Measurements from ENCODE around the gene PPM1D.
A peak's percentile ranks its signal among the peaks of the same experiment; 100 is the strongest.
"Not testable (repeated sequence)": the region's sequence is repeated elsewhere in the genome, so short reads cannot be mapped to it uniquely, and the experiment has no call there.

Gene PPM1D

DNA sequence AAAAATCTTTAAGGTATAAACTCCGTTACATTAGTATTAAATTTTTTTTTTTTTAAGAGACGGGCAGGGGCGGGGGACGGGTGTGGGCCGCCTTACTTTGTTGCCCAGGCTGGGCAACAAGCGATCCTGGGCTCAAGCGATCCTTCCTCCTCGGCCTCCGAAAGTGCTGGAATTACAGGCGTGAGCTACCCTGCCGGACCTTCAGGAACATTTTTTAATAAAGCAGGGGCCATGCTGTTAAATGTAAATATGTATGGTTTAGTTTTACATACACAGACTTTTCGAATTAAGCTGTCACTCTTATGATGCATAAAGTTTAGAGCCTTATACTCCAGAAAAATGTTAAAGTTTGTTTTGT, 2.4 kb downstream of the PPM1D start:
- TF ChIP-seq, protein P1, sequence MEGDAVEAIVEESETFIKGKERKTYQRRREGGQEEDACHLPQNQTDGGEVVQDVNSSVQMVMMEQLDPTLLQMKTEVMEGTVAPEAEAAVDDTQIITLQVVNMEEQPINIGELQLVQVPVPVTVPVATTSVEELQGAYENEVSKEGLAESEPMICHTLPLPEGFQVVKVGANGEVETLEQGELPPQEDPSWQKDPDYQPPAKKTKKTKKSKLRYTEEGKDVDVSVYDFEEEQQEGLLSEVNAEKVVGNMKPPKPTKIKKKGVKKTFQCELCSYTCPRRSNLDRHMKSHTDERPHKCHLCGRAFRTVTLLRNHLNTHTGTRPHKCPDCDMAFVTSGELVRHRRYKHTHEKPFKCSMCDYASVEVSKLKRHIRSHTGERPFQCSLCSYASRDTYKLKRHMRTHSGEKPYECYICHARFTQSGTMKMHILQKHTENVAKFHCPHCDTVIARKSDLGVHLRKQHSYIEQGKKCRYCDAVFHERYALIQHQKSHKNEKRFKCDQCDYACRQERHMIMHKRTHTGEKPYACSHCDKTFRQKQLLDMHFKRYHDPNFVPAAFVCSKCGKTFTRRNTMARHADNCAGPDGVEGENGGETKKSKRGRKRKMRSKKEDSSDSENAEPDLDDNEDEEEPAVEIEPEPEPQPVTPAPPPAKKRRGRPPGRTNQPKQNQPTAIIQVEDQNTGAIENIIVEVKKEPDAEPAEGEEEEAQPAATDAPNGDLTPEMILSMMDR (IDR thresholded peaks at IDR 0.05; ENCODE audit: insufficient read depth, low read depth, low read length, missing control alignments): no peak
- H3K4me3 ChIP-seq (ENCODE audit: low read length): peak overlapping the region; percentile 86
- DNase-seq (ENCODE audit: low read depth): no peak

DNA sequence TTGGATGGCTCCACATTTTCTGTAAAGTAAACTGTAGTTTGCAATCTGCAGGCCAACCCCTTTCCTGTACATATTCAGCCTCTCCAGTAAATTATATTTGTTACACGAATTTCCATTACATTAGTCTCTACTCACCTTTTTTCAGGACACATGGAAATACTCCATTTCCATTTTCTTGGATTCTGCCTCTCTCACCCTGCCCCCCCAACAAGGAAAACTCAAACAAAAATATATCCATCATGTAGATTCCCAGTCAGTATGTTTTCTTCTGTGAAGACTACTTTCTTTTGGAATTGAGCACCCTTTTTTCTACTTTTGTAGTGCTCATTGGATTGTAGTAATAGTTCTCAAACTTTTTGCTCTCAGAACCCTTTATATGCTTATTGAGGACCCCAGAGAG, 2.9 kb downstream of the PPM1D start:
- DNase-seq (ENCODE audit: low read depth): no peak
- peak overlapping the region; percentile 86 for H3K4me3 ChIP-seq (ENCODE audit: low read length)
- TF ChIP-seq, protein P1 (IDR thresholded peaks at IDR 0.05; ENCODE audit: insufficient read depth, low read depth, low read length, missing control alignments): no peak

DNA sequence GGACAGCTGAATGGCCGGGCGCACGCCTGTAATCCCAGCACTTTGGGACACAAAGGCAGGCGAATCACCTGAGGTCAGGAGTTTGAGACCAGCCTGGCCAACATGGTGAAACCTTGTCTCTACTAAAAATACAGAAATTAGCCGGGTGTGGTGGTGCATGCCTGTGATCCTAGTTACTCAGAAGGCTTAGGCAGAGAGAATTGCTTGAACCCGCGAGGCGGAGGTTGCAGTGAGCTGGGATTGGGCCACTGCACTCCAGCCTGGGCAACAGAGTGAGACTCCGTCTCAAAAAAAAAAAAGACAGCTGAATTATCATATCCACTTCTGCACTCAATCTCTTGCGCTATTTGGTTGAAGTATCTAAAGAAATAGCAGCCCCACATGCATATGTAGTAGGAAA, 3.5 kb downstream of the PPM1D start:
- not testable (repeated sequence) for DNase-seq (ENCODE audit: low read depth); H3K4me3 ChIP-seq (ENCODE audit: low read length)

DNA sequence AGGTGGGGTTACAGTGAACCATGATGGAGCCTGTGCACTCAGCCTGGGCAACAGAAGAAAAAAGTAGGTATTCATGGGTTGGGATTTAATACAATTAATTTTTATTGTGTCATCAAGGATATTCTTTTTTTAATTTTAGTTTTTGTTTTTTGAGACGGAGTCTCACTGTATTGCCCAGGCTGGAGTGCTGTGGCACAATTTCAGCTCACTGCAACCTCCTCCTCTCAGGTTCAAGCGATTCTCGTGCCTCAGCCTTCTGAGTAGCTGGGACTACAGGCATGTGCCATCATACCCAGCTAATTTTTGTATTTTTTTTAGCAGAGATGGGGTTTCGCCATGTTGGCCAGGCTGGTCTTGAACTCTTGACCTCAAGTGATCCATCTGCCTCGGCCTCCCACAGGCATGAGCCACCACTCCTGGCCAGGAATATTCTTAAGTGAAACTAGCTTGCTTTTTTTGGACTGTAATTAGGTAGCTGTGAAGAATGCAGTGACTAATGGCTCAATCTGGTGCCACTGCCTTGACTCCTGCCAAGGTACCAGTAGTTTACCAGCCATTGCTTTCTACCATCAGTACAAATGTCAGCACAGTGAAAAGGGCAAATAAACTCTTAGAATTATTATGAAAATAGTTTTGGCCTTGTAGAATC, 4.8 kb downstream of the PPM1D start:
- peak; percentile 75 for DNase-seq (ENCODE audit: low read depth)
- TF ChIP-seq, protein P1 (IDR thresholded peaks at IDR 0.05; ENCODE audit: insufficient read depth, low read depth, low read length, missing control alignments): no peak
- H3K4me3 ChIP-seq (ENCODE audit: low read length): no peak overlapping the region

DNA sequence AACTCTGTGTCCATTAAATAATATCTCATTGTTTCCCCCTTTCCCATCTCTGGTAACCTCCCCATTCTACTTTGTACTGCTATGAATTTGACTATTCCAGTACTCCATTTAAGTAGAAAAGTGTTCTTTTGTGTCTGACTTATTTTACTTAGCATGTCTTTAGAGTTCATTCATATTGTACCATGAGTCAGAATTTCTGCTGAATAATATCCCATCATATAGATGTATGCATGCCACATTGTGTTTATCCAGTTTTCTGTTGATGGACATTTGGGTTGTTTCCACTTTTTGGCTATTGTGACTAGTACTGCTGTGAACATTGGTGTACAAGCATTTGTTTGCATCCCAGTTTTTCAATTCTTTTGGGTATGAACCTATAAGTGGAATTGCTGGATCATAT, 6.0 kb downstream of the PPM1D start:
- no peak overlapping the region for H3K4me3 ChIP-seq (ENCODE audit: low read length)
- no peak for DNase-seq (ENCODE audit: low read depth)
- TF ChIP-seq, protein P1 (IDR thresholded peaks at IDR 0.05; ENCODE audit: insufficient read depth, low read depth, low read length, missing control alignments): no peak

DNA sequence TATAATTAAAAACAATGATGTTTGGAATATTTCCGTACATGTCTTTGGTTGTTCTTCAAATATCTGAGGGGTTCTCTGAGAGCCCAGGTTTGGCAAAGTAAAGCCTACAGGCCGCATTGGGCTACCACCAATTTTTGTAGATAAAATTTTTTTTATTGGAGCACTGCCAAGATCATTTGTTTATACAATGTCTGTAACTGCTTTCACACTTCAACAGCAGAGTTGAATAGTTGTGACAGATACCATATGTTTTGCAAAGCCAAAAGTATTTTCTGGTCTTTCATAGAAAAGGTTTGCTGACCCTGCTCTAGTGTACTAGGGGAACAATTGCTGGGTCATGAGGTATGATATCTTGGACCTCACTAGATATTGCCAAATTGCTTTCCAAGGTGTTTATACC, 10.5 kb downstream of the PPM1D start:
- no peak overlapping the region for H3K4me3 ChIP-seq (ENCODE audit: low read length)
- TF ChIP-seq, protein P1 (IDR thresholded peaks at IDR 0.05; ENCODE audit: insufficient read depth, low read depth, low read length, missing control alignments): no peak
- no peak for DNase-seq (ENCODE audit: low read depth)

DNA sequence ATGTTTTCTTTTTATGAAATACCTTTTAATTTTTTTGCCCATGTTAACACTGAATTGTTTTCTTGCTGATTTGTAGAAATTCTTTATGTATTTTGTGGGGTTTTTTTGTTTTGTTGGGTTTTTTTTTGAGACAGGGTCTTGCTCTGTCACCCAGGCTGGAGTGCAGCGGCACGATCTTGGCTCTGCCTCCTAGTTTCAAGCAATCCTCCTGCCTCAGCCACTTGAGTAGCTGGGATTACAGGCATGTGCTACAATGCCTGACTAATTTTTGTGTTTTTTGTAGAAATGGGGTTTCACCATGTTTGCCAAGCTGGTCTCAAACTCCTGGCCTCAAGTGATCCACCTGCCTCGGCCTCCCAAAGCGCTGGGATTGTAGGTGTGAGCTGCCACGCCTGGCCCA, 11.3 kb downstream of the PPM1D start:
- not testable (repeated sequence) for H3K4me3 ChIP-seq (ENCODE audit: low read length); DNase-seq (ENCODE audit: low read depth)

DNA sequence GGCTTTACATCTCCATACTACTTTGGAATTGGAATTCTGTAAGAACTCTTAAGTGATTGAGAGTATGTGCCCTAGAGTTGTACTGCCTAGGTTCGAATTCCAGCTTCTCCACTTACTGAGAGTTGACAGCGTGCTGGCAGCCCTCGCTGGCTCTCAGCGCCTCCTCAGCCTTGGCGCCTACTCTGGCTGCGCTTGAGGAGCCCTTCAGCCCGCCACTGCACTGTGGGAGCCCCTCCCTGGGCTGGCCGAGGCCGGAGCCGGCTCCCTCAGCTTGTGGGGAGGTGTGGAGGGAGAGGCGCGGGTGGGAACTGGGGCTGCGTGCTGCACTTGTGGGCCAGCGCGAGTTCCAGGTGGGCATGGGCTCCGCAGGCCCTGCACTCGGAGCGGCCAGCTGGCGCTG, 13.3 kb downstream of the PPM1D start:
- TF ChIP-seq, protein P1 (IDR thresholded peaks at IDR 0.05; ENCODE audit: insufficient read depth, low read depth, low read length, missing control alignments): no peak
- DNase-seq (ENCODE audit: low read depth): no peak
- no peak overlapping the region for H3K4me3 ChIP-seq (ENCODE audit: low read length)

DNA sequence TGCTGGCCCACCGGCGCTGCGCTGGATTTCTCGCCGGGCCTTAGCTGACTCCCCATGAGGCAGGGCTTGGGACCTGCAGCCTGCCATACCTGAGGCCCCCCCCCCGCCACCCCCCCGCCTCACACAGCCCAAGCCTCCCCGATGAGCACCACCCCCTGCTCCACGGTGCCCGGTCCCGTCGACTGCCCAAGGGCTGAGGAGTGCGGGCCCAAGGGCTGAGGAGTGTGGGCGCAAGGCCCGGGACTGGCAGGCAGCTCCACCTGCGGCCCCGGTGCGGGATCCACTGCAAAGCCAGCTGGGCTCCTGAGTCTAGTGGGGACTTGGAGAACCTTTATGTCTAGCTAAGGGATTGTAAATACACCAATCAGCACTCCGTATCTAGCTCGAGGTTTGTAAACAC, 13.8 kb downstream of the PPM1D start:
- not testable (repeated sequence) for H3K4me3 ChIP-seq (ENCODE audit: low read length); DNase-seq (ENCODE audit: low read depth)

DNA sequence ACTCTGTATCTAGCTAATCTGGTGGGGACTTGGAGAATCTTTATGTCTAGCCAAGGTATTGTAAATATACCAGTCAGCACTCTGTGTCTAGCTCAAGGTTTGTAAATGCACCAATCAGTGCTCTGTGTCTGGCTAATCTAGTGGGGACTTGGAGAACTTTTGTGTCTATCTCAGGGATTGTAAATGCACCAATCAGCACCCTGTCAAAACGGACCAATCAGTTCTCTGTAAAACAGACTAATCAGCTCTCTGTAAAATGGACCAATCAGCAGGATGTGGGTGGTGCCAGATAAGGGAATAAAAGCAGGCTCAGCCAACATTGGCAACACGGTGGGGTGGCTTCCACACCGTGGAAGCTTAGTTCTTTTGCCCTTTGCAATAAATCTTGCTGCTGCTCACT, 14.3 kb downstream of the PPM1D start:
- not testable (repeated sequence) for DNase-seq (ENCODE audit: low read depth); H3K4me3 ChIP-seq (ENCODE audit: low read length)
